Measurements from ENCODE around the gene CC2D2B. TPM values are rescaled to one million over a fixed set of nuclear protein-coding genes. Genes with fewer than 3 reads are reported as not detected.
"Not testable (repeated sequence)": the region's sequence is repeated elsewhere in the genome, so short reads cannot be mapped to it uniquely, and the experiment has no call there.

The CC2D2B gene
- total and polyA plus RNA-seq, 4 donors, result 0.05 to 0.59 (median 0.08) TPM

- peaks cover 0 to 5% (median 0%) of the 10 kb centered on the region in 4 donors for H3K36me3 ChIP-seq (ENCODE audit: control insufficient read depth in 4 of 4, insufficient read depth in 3 of 4, low read depth in 1 of 4, low read length in 3 of 4)
- H3K9me3 ChIP-seq (ENCODE audit: control insufficient read depth in 4 of 4, low read length in 3 of 4), result no peaks in the 10 kb centered on the region
- H3K4me1 ChIP-seq (ENCODE audit: control insufficient read depth in 4 of 4, insufficient read depth in 4 of 4, low read length in 3 of 4), result no peaks in the 10 kb centered on the region
- H3K27me3 ChIP-seq (ENCODE audit: control insufficient read depth in 4 of 4, insufficient read depth in 4 of 4, low read length in 3 of 4), result no peaks in the 10 kb centered on the region
- H3K27ac ChIP-seq (ENCODE audit: low read depth in 1 of 2, low read length in 2 of 2), result no peak overlapping the region
- H3K9ac ChIP-seq (ENCODE audit: low read depth in 1 of 2, low read length in 2 of 2), result no peak overlapping the region
- DNase-seq (ENCODE audit: low spot score), result no peak
- WGBS, result 65% methylated on average over 2 of the region's 2 CpGs
- TF ChIP-seq SP1 (IDR thresholded peaks at IDR 0.05) (no peak), ATF3 (IDR thresholded peaks at IDR 0.05) (no peak), ZBTB33 (IDR thresholded peaks at IDR 0.05) (no peak), FOXA2 (IDR thresholded peaks at IDR 0.05) (no peak), YY1 (IDR thresholded peaks at IDR 0.05) (no peak), MAX (IDR thresholded peaks at IDR 0.05) (no peak), EGR1 (IDR thresholded peaks at IDR 0.05; ENCODE audit: low read depth in 2 of 2) (no peak), HNF4G (IDR thresholded peaks at IDR 0.05) (no peak), CTCF (IDR thresholded peaks at IDR 0.05; ENCODE audit: low read depth, low read length, missing input control) (no peak), RXRA (IDR thresholded peaks at IDR 0.05) (no peak), FOXA1 (IDR thresholded peaks at IDR 0.05) (no peak)
- H3K4me3 ChIP-seq (ENCODE audit: low read depth in 1 of 3, low read length in 3 of 3), result no peak overlapping the region
These were observed 17.9 kb upstream of the CC2D2B start for GRCh38 chr10:95889830-95890229.

GRCh38 chr10:95896071-95896850, 11.5 kb upstream of the CC2D2B start:
- Histone ChIP-seq H3K4me1 (ENCODE audit: control insufficient read depth in 4 of 4, insufficient read depth in 4 of 4, low read length in 3 of 4) (no peaks in the 10 kb centered on the region), H3K36me3 (ENCODE audit: control insufficient read depth in 4 of 4, insufficient read depth in 3 of 4, low read depth in 1 of 4, low read length in 3 of 4) (peaks cover 0 to 7% (median 2%) of the 10 kb centered on the region in 4 donors), H3K4me3 (ENCODE audit: low read depth in 1 of 3, low read length in 3 of 3) (no peak overlapping the region), H3K27ac (ENCODE audit: low read depth in 1 of 2, low read length in 2 of 2) (no peak overlapping the region), H3K27me3 (ENCODE audit: control insufficient read depth in 4 of 4, insufficient read depth in 4 of 4, low read length in 3 of 4) (no peaks in the 10 kb centered on the region), H3K9ac (ENCODE audit: low read depth in 1 of 2, low read length in 2 of 2) (no peak overlapping the region), H3K9me3 (ENCODE audit: control insufficient read depth in 4 of 4, low read length in 3 of 4) (no peaks in the 10 kb centered on the region)
- WGBS, result 94% methylated on average over 4 of the region's 4 CpGs
- no peak for TF ChIP-seq REST (IDR thresholded peaks at IDR 0.05)
- TF ChIP-seq NR2F2 (IDR thresholded peaks at IDR 0.05), result no peak
- TF ChIP-seq GABPA (IDR thresholded peaks at IDR 0.05 in 1 of 2, conservative IDR thresholded peaks at IDR 0.05 in 1 of 2), result no peak
- no peak for TF ChIP-seq EGR1 (IDR thresholded peaks at IDR 0.05; ENCODE audit: low read depth in 2 of 2)
- TF ChIP-seq HNF4G (IDR thresholded peaks at IDR 0.05), result no peak
- TF ChIP-seq MAX (IDR thresholded peaks at IDR 0.05), result no peak
- no peak for TF ChIP-seq SP1 (IDR thresholded peaks at IDR 0.05)
- no peak for DNase-seq (ENCODE audit: low spot score)

GRCh38 chr10:95905897-95906580, 1.7 kb upstream of the CC2D2B start:
- not testable (repeated sequence) for H3K27ac ChIP-seq (ENCODE audit: low read depth in 1 of 2, low read length in 2 of 2); H3K36me3 ChIP-seq (ENCODE audit: control insufficient read depth in 4 of 4, insufficient read depth in 3 of 4, low read depth in 1 of 4, low read length in 3 of 4); H3K27me3 ChIP-seq (ENCODE audit: control insufficient read depth in 4 of 4, insufficient read depth in 4 of 4, low read length in 3 of 4); H3K4me1 ChIP-seq (ENCODE audit: control insufficient read depth in 4 of 4, insufficient read depth in 4 of 4, low read length in 3 of 4); DNase-seq (ENCODE audit: low spot score); H3K9ac ChIP-seq (ENCODE audit: low read depth in 1 of 2, low read length in 2 of 2); H3K4me3 ChIP-seq (ENCODE audit: low read depth in 1 of 3, low read length in 3 of 3); H3K9me3 ChIP-seq (ENCODE audit: control insufficient read depth in 4 of 4, low read length in 3 of 4)
- WGBS, result 98% methylated on average over 12 of the region's 12 CpGs
